NK-92 (cell line): Measurements from ENCODE around the gene LRP1B.

Experiments used
- DNase-seq: peaks from one replicate; lab custom pipeline; 2025; ENCODE audit not compliant: unreplicated experiment; lab: John Stamatoyannopoulos, UW

LRP1B gene

GRCh38 chr2:141464995-141465394, 665.8 kb downstream of the LRP1B start:
- DNase-seq = no peak

GRCh38 chr2:141458351-141458750, 672.5 kb downstream of the LRP1B start:
- DNase-seq = no peak

- no peak for DNase-seq
Observed at GRCh38 chr2:141455877-141456276, 674.9 kb downstream of the LRP1B start.

GRCh38 chr2:141455211-141455826, 675.5 kb downstream of the LRP1B start:
- DNase-seq = no peak

- no peak for DNase-seq
Observed at GRCh38 chr2:141440072-141440635, 690.7 kb downstream of the LRP1B start.

- DNase-seq = no peak
Observed at GRCh38 chr2:141439524-141439923, 691.3 kb downstream of the LRP1B start.

GRCh38 chr2:141438536-141438935, 692.3 kb downstream of the LRP1B start:
- no peak for DNase-seq

- no peak for DNase-seq
Observed at GRCh38 chr2:141437521-141437920, 693.3 kb downstream of the LRP1B start.

GRCh38 chr2:141423124-141423523, 707.7 kb downstream of the LRP1B start:
- DNase-seq = no peak

- DNase-seq = no peak
Observed at GRCh38 chr2:141417246-141417797, 713.5 kb downstream of the LRP1B start.

GRCh38 chr2:141411419-141411818, 719.4 kb downstream of the LRP1B start:
- DNase-seq = no peak

GRCh38 chr2:141399270-141399669, 731.5 kb downstream of the LRP1B start:
- no peak for DNase-seq

- DNase-seq = no peak
Observed at GRCh38 chr2:141393214-141393545, 737.6 kb downstream of the LRP1B start.

GRCh38 chr2:141392517-141393213, 738.2 kb downstream of the LRP1B start:
- no peak for DNase-seq

GRCh38 chr2:141386168-141386567, 744.6 kb downstream of the LRP1B start:
- DNase-seq = no peak

- DNase-seq = no peak
Observed at GRCh38 chr2:141384676-141385075, 746.1 kb downstream of the LRP1B start.

GRCh38 chr2:141381946-141382345, 748.9 kb downstream of the LRP1B start:
- DNase-seq = no peak

GRCh38 chr2:141380008-141380979, 750.5 kb downstream of the LRP1B start:
- no peak for DNase-seq

- DNase-seq = no peak
Observed at GRCh38 chr2:141364821-141365220, 766.0 kb downstream of the LRP1B start.

GRCh38 chr2:141362311-141362710, 768.5 kb downstream of the LRP1B start:
- DNase-seq = no peak

GRCh38 chr2:141348481-141348880, 782.3 kb downstream of the LRP1B start:
- DNase-seq = no peak
